Lung (tissue), 12 donors: ENCODE measurements around the gene TBL1Y. TPM values are rescaled to one million over a fixed set of nuclear protein-coding genes. Genes with fewer than 3 reads are reported as not detected.
A peak's percentile ranks its signal among the peaks of the same experiment; 100 is the strongest.

Experiments used
- ATAC-seq: fragments of 200-7000 bp; cut with Tn5 transposase; one replicate; pipeline ENCODE4 v1.9.1; 2020; ENCODE audit warnings: moderate number of reproducible peaks; ENCODE audit not compliant: insufficient read depth, low FRiP score
- DNase-seq, 3 donors: peaks; one replicate each; pipeline ENCODE4 v3.0.0-alpha.2; 2013 to 2017
- H3K27ac ChIP-seq, 2 donors: one replicate each; pipeline ENCODE4 v1.5.1; 2013; ENCODE audit warnings: mild to moderate bottlenecking in 2 of 2, moderate library complexity in 2 of 2, control low read depth in 1 of 2, inconsistent platforms in 1 of 2, low read depth in 1 of 2, low read length in 1 of 2
- H3K27me3 ChIP-seq, 3 donors: one replicate each; pipeline ENCODE4 v1.5.1; 2013; ENCODE audit warnings: low read length in 2 of 3; ENCODE audit not compliant: control insufficient read depth in 3 of 3, insufficient read depth in 3 of 3
- H3K36me3 ChIP-seq, 4 donors: one replicate each; pipeline ENCODE4 v1.5.1; 2013; ENCODE audit warnings: low read length in 4 of 4, mild to moderate bottlenecking in 1 of 4, moderate library complexity in 1 of 4; ENCODE audit not compliant: control insufficient read depth in 4 of 4, insufficient read depth in 4 of 4
- H3K4me1 ChIP-seq, 5 donors: one replicate each; pipeline ENCODE4 v1.5.1; 2013; ENCODE audit warnings: low read length in 5 of 5, mild to moderate bottlenecking in 2 of 5, moderate library complexity in 1 of 5; ENCODE audit not compliant: control insufficient read depth in 5 of 5, insufficient read depth in 5 of 5
- H3K4me3 ChIP-seq: one replicate; pipeline ENCODE4 v1.5.1; 2013; ENCODE audit warnings: mild to moderate bottlenecking, control low read depth, moderate library complexity
- H3K9ac ChIP-seq, 2 donors: one replicate each; pipeline ENCODE4 v1.5.1; 2013; ENCODE audit warnings: low read length in 2 of 2, control low read depth in 1 of 2; ENCODE audit not compliant: insufficient read depth in 1 of 2
- H3K9me3 ChIP-seq, 4 donors: one replicate each; pipeline ENCODE4 v1.5.1; 2013; ENCODE audit warnings: low read length in 3 of 4, mild to moderate bottlenecking in 1 of 4, moderate library complexity in 1 of 4; ENCODE audit not compliant: control insufficient read depth in 4 of 4, insufficient read depth in 3 of 4
- CTCF ChIP-seq: IDR thresholded peaks from 2 replicates; pipeline ENCODE4 v1.5.1; 2012; ENCODE audit warnings: mild to moderate bottlenecking; ENCODE audit errors: control extremely low read depth, extremely low read depth
- WGBS, 2 donors: extraction: QIAGEN DNeasy Blood & Tissue Kit; methylation state at CpG; one replicate each; pipeline ENCODE4 v1.1.7; 2013; 5-methylcytosine and 5-hydroxymethylcytosine counted together
- polyA plus RNA-seq, 2 donors: library from polyadenylated mRNA; stranded (reverse); fragments of 200-250 nt; gene quantifications; one replicate each; pipeline ENCODE4 v1.2.1, GENCODE V29; 2013
- total RNA-seq, 2 donors: library from RNA; depleted of rRNA in 1 of 2; stranded (reverse); fragments of >200 nt in 1 of 2; gene quantifications; one replicate each; pipeline ENCODE4 v1.2.1, GENCODE V29; 2014 to 2021
- donor health status: control.
- donor health status: control.
- donor health status: Bipolar disorder and iron deficiency.
- donor health status: healthy.
- donor health status: DM: yes; HTN: yes; CAD: no.

TBL1Y gene
- total and polyA plus RNA-seq, 4 donors = 0.18 TPM; not detected in 3

GRCh38 chrY:6948378-6948777 is 37.9 kb downstream of the TBL1Y start:
- TF ChIP-seq CTCF = no peak
- DNase-seq (no peak), ATAC-seq (no peak)
- Histone ChIP-seq H3K9ac (no peak overlapping the region), H3K27ac (no peak overlapping the region), H3K27me3 (no peaks in the 10 kb centered on the region), H3K36me3 (no peaks in the 10 kb centered on the region), H3K4me1 (no peaks in the 10 kb centered on the region), H3K9me3 (no peaks in the 10 kb centered on the region), H3K4me3 (no peak overlapping the region)
- 74% methylated on average over 12 of the region's 13 CpGs; no CpG with 5 or more reads in 1 of the 2 donors for WGBS, 2 donors

GRCh38 chrY:6949947-6950346 is 39.5 kb downstream of the TBL1Y start:
- WGBS, 2 donors = 73% methylated on average over 4 of the region's 4 CpGs; no CpG with 5 or more reads in 1 of the 2 donors
- no peaks in the 10 kb centered on the region for H3K9me3 ChIP-seq
- no peak overlapping the region for H3K9ac ChIP-seq
- no peak for TF ChIP-seq CTCF
- no peaks in the 10 kb centered on the region for H3K27me3 ChIP-seq
- H3K36me3 ChIP-seq = no peaks in the 10 kb centered on the region
- H3K4me3 ChIP-seq = no peak overlapping the region
- ATAC-seq (no peak), DNase-seq (no peak)
- H3K27ac ChIP-seq = no peak overlapping the region
- no peaks in the 10 kb centered on the region for H3K4me1 ChIP-seq

- no peak overlapping the region for H3K9ac ChIP-seq
- WGBS, 2 donors = 6% methylated on average over 11 of the region's 11 CpGs; no CpG with 5 or more reads in 1 of the 2 donors
- ATAC-seq (no peak), DNase-seq (peak in 1 of 3 donors; percentile 65)
- H3K27ac ChIP-seq = no peak overlapping the region
- no peaks in the 10 kb centered on the region for H3K27me3 ChIP-seq
- H3K4me3 ChIP-seq = no peak overlapping the region
- H3K36me3 ChIP-seq = no peaks in the 10 kb centered on the region
- H3K4me1 ChIP-seq = no peaks in the 10 kb centered on the region
- H3K9me3 ChIP-seq = no peaks in the 10 kb centered on the region
- no peak for TF ChIP-seq CTCF
Measured at GRCh38 chrY:6964732-6965131, 54.2 kb downstream of the TBL1Y start.

GRCh38 chrY:6966521-6966920 is 56.0 kb downstream of the TBL1Y start:
- H3K4me1 ChIP-seq = no peaks in the 10 kb centered on the region
- no peak overlapping the region for H3K27ac ChIP-seq
- ATAC-seq (no peak), DNase-seq (no peak)
- H3K9ac ChIP-seq = no peak overlapping the region
- H3K9me3 ChIP-seq = no peaks in the 10 kb centered on the region
- no peaks in the 10 kb centered on the region for H3K27me3 ChIP-seq
- no peaks in the 10 kb centered on the region for H3K36me3 ChIP-seq
- TF ChIP-seq CTCF = no peak
- H3K4me3 ChIP-seq = no peak overlapping the region
- 86% methylated on average over 3 of the region's 3 CpGs; no CpG with 5 or more reads in 1 of the 2 donors for WGBS, 2 donors
